Activated CD8-positive, alpha-beta memory T cell treated with anti-CD3 and anti-CD28 coated beads, Interleukin-2, amount 50 U/mL, for 48 hours (primary cell): Measurements from ENCODE around the gene MCM10.
"Not testable (repeated sequence)": the region's sequence is repeated elsewhere in the genome, so short reads cannot be mapped to it uniquely, and the experiment has no call there.

Experiments used
- DNase-seq: peaks from one replicate; pipeline ENCODE4 v3.0.0-alpha.2; 2020

MCM10 gene

DNA sequence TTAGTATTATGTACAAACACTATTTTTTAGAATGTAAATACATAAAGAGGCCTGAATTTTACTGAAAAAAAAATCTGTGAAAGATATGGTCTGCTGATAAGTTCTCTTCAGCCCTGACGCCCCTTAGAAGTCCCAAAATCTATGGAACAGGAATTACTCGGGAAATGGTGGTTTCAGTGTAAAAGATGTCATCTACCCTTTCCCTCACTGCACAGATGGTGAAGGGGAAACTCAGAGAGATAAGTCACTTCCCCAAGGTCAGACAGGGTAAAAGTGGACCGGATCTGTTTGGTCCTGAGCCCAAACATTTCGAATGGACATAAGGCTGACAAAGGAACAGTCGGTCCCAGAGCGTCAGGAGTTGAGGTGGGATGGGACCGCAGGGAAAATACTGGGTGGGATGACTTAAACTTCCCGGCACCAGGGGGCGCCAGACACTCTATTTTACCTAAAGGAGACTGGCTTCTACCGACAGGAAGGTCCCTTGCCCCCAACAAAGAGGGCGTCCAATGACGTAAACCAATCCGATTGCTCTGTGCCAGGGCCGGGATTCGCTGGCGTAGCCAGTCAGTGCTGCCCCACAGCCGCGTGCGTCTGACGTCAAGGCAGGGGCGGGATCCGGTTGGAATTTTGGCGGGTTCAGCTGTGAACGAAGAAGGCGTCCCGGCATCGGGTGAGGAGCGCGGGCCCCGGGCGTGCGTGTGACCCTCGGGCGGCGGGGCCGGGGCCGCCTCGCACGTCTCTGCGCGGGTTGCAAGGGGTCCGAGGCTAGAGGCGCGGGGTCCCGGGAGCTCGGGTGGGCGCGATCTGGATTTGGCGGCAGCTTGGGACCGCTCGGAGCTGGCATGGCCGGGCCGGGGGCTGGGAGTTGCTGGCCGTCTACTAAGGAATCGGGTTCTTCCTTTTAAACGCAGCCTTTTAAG is at the start of gene MCM10:
MCM10 (plus strand) TSS at position 625 of the 923 bp plus-strand sequence. CDS start 2,645 bp downstream, outside the sequence.
- peak; percentile 98 for DNase-seq

DNA sequence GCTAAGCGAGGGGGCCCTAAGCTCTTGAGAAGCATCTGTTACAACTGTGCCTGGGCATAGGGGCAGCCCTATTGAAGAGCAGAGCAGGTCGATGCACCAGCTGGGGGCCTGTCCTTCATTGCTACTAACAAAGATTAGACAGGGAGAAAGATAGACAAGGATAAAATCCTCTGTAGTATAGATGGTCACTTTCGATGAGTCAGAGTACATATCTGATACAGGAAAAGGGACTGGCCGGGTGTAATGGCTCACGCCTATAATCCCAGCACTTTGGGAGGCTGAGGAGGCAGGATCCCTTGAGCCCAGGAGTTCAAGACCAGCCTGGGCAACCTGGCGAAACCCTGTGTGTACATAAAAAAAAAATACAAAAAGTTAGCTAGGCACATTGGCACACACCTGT is 47.8 kb upstream of the MCM10 start:
- DNase-seq, result no peak

- DNase-seq, result no peak
These were observed 45.2 kb upstream of the MCM10 start for GRCh38 chr10:13115832-13116803.

GRCh38 chr10:13117841-13118783 is 43.2 kb upstream of the MCM10 start:
- no peak for DNase-seq

- no peak for DNase-seq
These were observed 42.5 kb upstream of the MCM10 start for GRCh38 chr10:13118784-13119410.

GRCh38 chr10:13120786-13121499 is 40.4 kb upstream of the MCM10 start:
- DNase-seq, result no peak

DNA sequence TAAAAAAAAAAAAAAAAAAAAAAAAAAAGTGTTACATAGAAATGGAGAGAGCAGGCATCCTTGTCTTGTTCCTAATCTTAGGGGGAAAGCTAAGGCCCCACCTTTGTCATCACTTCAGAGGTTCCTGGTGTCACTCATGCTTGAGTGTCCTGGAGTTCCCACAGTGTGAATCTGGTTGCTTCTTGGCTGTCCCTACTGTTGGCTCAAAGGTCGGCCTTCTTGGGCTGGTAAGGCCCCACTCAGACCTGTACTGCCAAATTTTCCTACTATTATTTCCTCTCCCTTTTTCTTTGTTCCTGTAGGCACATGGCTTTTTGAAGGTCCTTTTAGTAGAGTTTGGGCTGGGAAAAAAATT is 39.9 kb upstream of the MCM10 start:
- DNase-seq, result no peak

DNA sequence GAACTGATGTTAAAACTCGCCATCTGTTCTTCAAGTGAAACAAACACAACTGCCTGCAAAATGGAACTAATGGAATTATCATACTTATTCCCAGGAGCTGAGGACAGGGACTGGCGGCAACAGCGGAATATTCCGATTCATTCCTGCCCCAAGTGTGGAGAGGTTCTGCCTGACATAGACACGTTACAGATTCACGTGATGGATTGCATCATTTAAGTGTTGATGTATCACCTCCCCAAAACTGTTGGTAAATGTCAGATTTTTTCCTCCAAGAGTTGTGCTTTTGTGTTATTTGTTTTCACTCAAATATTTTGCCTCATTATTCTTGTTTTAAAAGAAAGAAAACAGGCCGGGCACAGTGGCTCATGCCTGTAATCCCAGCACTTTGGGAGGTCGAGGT is 24.7 kb upstream of the MCM10 start:
- DNase-seq, result no peak

GRCh38 chr10:13139150-13139549 is 22.2 kb upstream of the MCM10 start:
- no peak for DNase-seq

GRCh38 chr10:13139676-13140075 is 21.7 kb upstream of the MCM10 start:
- DNase-seq, result no peak

GRCh38 chr10:13140627-13141190 is 20.6 kb upstream of the MCM10 start:
- no peak for DNase-seq

DNA sequence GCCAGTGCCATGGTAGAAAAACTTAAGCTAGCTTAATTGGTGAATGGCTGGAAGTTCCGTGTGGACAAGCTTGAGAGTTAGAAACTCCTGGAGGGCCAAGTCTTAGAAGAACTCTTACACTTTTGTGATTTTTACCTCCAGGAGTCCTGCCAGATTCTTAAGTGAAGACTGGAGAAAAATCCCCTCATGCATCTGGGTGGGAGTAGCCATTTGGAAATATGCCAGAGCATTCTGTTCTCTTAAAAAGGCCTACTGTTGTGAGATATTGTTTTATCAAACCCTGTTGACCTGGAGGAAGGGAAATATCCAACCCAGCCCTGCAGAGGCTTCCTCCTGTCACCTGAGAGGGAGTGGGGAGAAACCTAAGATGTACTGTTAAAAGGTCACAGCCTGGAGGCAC is 17.6 kb upstream of the MCM10 start:
- DNase-seq, result no peak

- no peak for DNase-seq
These were observed 16.5 kb upstream of the MCM10 start for GRCh38 chr10:13144814-13145213.

DNA sequence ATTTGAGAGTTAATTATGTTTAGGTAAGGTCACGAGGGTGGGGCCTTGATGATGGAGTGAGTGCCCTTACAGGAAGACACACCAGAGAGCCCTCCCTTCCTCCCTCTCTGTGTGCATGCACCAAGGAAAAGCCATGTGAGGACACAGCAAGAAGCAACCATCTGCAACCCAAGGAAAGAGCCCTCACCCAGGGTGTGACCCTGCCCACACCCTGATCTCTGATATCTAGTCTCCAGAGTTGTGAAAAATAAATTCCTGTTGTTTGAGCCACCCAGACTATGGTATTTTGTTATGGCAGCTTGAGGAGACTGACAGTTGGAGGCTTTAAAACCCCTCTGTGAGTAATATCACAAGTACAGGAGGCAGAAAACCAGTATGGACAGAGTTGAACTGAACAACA is 15.0 kb upstream of the MCM10 start:
- DNase-seq, result no peak

DNA sequence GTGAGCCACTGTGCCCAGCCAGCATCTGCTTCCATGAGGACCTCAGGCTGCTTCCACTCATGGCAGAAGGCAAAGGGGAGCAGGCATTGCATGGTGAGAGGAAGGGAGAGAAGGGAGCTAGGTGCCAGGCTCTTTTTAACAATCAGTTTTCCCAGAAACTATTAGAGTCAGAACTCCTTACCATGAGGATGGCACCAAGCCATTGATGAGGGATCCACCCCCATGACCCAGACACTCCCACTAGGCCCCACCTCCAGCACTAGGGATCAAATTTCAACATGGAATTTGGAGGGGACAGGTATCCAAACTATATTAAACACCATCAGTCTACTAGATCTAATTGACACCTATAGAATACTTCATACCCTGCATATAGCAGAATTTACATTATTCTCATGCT is 14.2 kb upstream of the MCM10 start:
- no peak for DNase-seq

DNA sequence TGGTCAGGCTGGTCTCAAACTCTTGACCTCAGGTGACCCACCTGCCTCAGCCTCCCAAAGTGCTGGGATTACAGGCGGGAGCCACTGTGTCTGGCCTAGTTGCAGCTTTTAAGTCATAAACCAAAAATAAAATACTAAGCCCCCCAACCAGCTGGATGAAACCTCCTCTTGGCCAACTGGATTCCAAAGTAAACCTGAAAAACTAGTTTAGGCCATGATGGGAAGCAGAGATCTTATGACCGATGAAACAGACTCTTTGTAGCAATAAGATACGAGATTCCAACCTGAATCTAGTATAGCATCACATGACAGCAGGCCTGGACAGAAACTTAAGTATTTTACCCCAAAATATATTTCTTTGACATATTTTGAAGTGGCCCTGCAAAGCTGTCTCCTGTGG is 9.1 kb upstream of the MCM10 start:
- no peak for DNase-seq

DNA sequence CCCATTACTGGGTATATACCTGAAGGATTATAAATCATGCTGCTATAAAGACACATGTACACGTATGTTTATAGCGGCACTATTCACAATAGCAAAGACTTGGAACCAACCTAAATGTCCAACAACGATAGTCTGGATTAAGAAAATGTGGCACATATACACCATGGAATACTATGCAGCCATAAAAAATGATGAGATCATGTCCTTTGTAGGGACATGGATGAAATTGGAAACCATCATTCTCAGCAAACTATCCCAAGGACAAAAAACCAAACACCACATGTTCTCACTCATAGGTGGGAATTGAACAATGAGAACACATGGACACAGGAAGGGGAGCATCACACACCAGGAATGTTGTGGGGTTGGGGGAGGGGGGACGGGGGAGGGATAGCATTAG is 5.5 kb upstream of the MCM10 start:
- DNase-seq, result not testable (repeated sequence)

- DNase-seq, result no peak
These were observed 3.0 kb upstream of the MCM10 start for GRCh38 chr10:13158401-13158800.

DNA sequence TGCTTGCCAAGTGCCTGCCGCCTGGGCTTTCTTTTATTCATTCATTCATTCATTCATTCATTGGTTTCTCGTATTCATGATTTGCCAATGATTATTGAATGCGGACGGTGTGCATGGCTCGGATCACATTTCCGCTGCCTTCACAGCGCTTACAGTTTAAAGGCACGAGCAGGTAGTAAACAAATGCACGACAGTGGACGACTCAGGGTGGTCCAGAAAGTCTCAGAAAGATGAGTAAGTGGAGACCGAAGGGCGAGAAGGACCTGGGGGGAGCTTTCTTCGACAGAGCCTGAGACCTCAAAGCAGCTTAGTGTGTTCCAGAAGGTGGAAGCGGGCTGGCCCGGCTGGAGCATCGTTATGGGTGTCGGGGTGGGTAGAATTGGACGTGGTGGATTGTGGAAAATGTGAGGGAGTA is 506 bp downstream of the MCM10 start:
- DNase-seq, result peak; percentile 61

DNA sequence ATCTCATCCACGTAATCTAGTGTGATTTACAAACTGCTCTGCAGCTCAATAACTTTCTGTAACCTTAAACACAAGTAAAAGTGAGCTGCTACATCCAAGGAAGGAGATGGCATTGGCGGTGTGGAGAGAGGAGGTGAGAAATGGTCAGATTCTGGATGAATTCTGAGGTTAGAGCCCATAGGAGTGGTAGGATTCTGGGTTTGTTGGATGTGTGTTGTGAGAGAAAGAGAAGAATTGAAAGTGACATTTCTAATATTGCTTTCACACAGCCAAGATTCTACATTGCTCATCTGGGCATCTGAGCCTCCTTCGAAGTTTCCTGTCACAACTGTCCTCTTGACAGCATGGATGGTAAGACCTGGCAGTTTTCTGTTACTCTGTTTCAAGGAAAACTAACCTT is 2.5 kb downstream of the MCM10 start:
- no peak for DNase-seq

DNA sequence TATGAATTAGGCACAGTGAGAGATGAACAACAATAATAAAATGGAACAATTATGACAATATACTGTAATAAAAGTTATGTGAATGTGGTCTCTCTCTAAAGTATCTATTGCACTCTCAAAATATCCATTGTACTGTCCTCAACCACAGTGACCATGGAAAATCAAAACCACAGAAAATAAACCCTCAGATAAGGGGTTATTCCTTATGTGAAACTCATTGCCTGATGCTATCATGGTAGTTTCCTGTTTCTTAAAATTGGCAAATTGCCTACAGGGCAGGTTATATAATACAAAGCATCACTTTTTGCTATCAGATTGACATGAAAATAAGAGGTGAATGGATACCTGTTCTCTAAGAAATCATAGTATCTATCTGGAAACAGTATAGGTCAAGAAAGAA is 3.8 kb downstream of the MCM10 start:
- no peak for DNase-seq
